IMR-90 (cell line): ENCODE measurements around the gene DET1.

Experiments used
- BHLHE40 ChIP-seq: fragments of 150-350 bp; IDR thresholded peaks from 2 replicates; pipeline ENCODE4 v1.6.1; 2016; ENCODE audit warnings: mild to moderate bottlenecking, low read depth, low read length
- CEBPB ChIP-seq: IDR thresholded peaks from 2 replicates; pipeline ENCODE4 v1.6.1; 2012; ENCODE audit warnings: low read depth, low read length, improper control_type of control experiment
- MAFK ChIP-seq: IDR thresholded peaks from 2 replicates; pipeline ENCODE4 v1.6.1; 2012; ENCODE audit warnings: low read depth, low read length, improper control_type of control experiment
- MAZ ChIP-seq: IDR thresholded peaks from 2 replicates; pipeline ENCODE4 v1.6.1; 2012; ENCODE audit warnings: low read depth, mild to moderate bottlenecking, low read length, improper control_type of control experiment, moderate library complexity, borderline replicate concordance
- MXI1 ChIP-seq: IDR thresholded peaks from 2 replicates; pipeline ENCODE4 v1.6.1; 2012; ENCODE audit warnings: low read depth, mild to moderate bottlenecking, low read length, moderate library complexity, borderline replicate concordance
- POLR2A ChIP-seq: IDR thresholded peaks from 2 replicates; pipeline ENCODE4 v1.6.1; 2012; ENCODE audit warnings: mild to moderate bottlenecking, low read depth, low read length
- RAD21 ChIP-seq: IDR thresholded peaks from 2 replicates; pipeline ENCODE4 v1.6.1; 2012; ENCODE audit warnings: low read length, improper control_type of control experiment
- RCOR1 ChIP-seq: IDR thresholded peaks from 2 replicates; pipeline ENCODE4 v1.6.1; 2012; ENCODE audit warnings: mild to moderate bottlenecking, low read length, improper control_type of control experiment; ENCODE audit not compliant: insufficient replicate concordance
- SMC3 ChIP-seq: fragments of 150-350 bp; IDR thresholded peaks from 2 replicates; pipeline ENCODE4 v1.6.1; 2016; ENCODE audit warnings: low read depth, mild to moderate bottlenecking, antibody characterized with exemption, low read length, moderate library complexity
- TF ChIP-seq, protein P1 (sequence below): conservative IDR thresholded peaks from 2 replicates; pipeline ENCODE4 v1.5.1; 2012; ENCODE audit warnings: mild to moderate bottlenecking, low read depth, low read length, improper control_type of control experiment
- TF ChIP-seq, protein P2 (sequence below): fragments of 150-350 bp; IDR thresholded peaks from 2 replicates; pipeline ENCODE4 v1.6.1; 2016; ENCODE audit warnings: low read depth, mild to moderate bottlenecking, low read length, moderate library complexity, borderline replicate concordance

DNA sequence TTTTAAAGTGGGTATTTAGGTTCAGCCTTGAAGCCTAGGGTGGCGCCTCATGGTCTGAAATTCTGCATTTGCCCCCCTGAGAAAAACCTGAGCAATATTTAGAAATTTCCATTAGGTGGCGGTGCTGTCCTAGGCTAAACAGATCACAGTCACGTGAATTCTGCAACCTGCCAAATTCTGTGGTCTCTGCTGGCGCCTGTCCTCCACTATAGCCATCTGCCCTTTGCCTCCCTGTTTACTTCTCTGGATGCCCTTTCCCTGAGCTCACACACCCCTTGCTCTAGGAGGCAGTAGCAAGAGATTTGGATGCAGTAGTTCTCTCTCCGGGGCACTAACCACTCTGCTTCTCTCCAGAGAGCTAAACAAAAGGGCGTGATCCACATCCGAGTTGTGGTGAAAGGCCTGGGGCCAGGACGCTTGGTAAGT is 69.8 kb downstream of the DET1 start:
- TF ChIP-seq POLR2A (0 out of 2 replicates have a peak, but pooled peaks have one; percentile 34), MAZ (no peak), MAFK (no peak), RAD21 (peak; percentile 80), BHLHE40 (peak; percentile 97), MXI1 (no peak), RCOR1 (no peak), CEBPB (no peak), SMC3 (peak; percentile 66)
- TF ChIP-seq, protein P1, sequence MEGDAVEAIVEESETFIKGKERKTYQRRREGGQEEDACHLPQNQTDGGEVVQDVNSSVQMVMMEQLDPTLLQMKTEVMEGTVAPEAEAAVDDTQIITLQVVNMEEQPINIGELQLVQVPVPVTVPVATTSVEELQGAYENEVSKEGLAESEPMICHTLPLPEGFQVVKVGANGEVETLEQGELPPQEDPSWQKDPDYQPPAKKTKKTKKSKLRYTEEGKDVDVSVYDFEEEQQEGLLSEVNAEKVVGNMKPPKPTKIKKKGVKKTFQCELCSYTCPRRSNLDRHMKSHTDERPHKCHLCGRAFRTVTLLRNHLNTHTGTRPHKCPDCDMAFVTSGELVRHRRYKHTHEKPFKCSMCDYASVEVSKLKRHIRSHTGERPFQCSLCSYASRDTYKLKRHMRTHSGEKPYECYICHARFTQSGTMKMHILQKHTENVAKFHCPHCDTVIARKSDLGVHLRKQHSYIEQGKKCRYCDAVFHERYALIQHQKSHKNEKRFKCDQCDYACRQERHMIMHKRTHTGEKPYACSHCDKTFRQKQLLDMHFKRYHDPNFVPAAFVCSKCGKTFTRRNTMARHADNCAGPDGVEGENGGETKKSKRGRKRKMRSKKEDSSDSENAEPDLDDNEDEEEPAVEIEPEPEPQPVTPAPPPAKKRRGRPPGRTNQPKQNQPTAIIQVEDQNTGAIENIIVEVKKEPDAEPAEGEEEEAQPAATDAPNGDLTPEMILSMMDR: peak; percentile 65
- TF ChIP-seq, protein P2, sequence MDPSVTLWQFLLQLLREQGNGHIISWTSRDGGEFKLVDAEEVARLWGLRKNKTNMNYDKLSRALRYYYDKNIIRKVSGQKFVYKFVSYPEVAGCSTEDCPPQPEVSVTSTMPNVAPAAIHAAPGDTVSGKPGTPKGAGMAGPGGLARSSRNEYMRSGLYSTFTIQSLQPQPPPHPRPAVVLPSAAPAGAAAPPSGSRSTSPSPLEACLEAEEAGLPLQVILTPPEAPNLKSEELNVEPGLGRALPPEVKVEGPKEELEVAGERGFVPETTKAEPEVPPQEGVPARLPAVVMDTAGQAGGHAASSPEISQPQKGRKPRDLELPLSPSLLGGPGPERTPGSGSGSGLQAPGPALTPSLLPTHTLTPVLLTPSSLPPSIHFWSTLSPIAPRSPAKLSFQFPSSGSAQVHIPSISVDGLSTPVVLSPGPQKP: no peak
